Activated CD4-positive, alpha-beta memory T cell treated with anti-CD3 and anti-CD28 coated beads, Interleukin-2, amount 10 ng/mL, durations not matched to agents 7 days and 5 days (primary cell): ENCODE data around the gene COL11A2. TPM values are rescaled to one million over a fixed set of nuclear protein-coding genes. Genes with fewer than 3 reads are reported as not detected.

ENCODE experiments used
- CTCF ChIA-PET: fragments of 350-600 bp; sonication (Branson Sonifier 250); formaldehyde crosslinking; loops from one replicate; lab custom pipeline; 2021; ENCODE audit warnings: antibody characterized with exemption, inconsistent platforms; lab: Charles Lee
- POLR2A ChIA-PET: fragments of 350-600 bp; sonication (Branson Sonifier 250); formaldehyde crosslinking; loops from one replicate; lab custom pipeline; 2021; ENCODE audit warnings: antibody characterized with exemption; lab: Charles Lee
- DNase-seq: peaks from one replicate; pipeline ENCODE4 v3.0.0-alpha.2; 2020
- H3K27ac Mint-ChIP-seq: one replicate; pipeline ENCODE4 v1.8.0; 2021; ENCODE audit warnings: mild to moderate bottlenecking, mixed read lengths
- H3K27me3 Mint-ChIP-seq: one replicate; pipeline ENCODE4 v1.8.0; 2021; ENCODE audit warnings: mixed read lengths
- H3K36me3 Mint-ChIP-seq: one replicate; pipeline ENCODE4 v1.8.0; 2021; ENCODE audit warnings: low read depth, mixed read lengths
- H3K4me1 Mint-ChIP-seq: one replicate; pipeline ENCODE4 v1.8.0; 2021; ENCODE audit warnings: mixed read lengths
- H3K4me3 Mint-ChIP-seq: one replicate; pipeline ENCODE4 v1.8.0; 2021; ENCODE audit warnings: mild to moderate bottlenecking, mixed read lengths
- H3K9me3 Mint-ChIP-seq: one replicate; pipeline ENCODE4 v1.8.0; 2021; ENCODE audit warnings: mixed read lengths
- total RNA-seq, 2 experiments: library from RNA; stranded (reverse); gene quantifications; one replicate each; pipeline ENCODE4 v1.2.3, GENCODE V29; 2021

COL11A2 gene
- total RNA-seq, 2 experiments from 2014 or later: 0.53 to 0.60 TPM

GRCh38 chr6:33204415-33205190 lies 12.3 kb upstream of the COL11A2 start, which contains the start of gene HSD17B8:
TSS of gene HSD17B8 (plus strand) at chr6:33204655. CDS start at chr6:33204669, 14 bp downstream.
- H3K36me3 Mint-ChIP-seq: peaks cover 42% of the 10 kb centered on the region
- H3K27ac Mint-ChIP-seq: peak within 1 kb of the TSS; percentile 82
- ChIA-PET POLR2A (interaction anchor here (0.7 to 2.4 kb wide), 8 partner anchors 14 to 234 kb away, joined by 3 to 14 read pairs (median 3); no protein-coding TSS in a partner anchor), CTCF (interaction anchor here (0.6 to 1.1 kb wide), 4 partner anchors 9 to 67 kb away, joined by 3 to 5 read pairs (median 3); partner anchors contain the start of genes RPS18 and VPS52)
- no peaks in the 10 kb centered on the region for H3K9me3 Mint-ChIP-seq
- peak; percentile 93 for DNase-seq
- H3K4me1 Mint-ChIP-seq: peaks cover 69% of the 10 kb centered on the region
- H3K27me3 Mint-ChIP-seq: no peaks in the 10 kb centered on the region
- H3K4me3 Mint-ChIP-seq: peak within 1 kb of the TSS; percentile 99

- Mint-ChIP-seq H3K4me3 (peak overlapping the region; percentile 99), H3K27ac (peak overlapping the region; percentile 64), H3K36me3 (peaks cover 38% of the 10 kb centered on the region), H3K9me3 (no peaks in the 10 kb centered on the region), H3K27me3 (no peaks in the 10 kb centered on the region), H3K4me1 (peaks cover 68% of the 10 kb centered on the region)
- POLR2A ChIA-PET: interaction anchor here (2.0 to 2.4 kb wide), 3 partner anchors 44 to 234 kb away, joined by 5 to 14 read pairs (median 8); no protein-coding TSS in a partner anchor
- CTCF ChIA-PET: interaction anchor here (0.6 to 0.9 kb wide), 2 partner anchors 9 to 45 kb away, joined by 3 to 5 read pairs; no protein-coding TSS in a partner anchor
- no peak for DNase-seq
Measured at GRCh38 chr6:33204165-33204414, 11.8 kb upstream of the COL11A2 start.

- CTCF ChIA-PET: no interaction called here
- no peaks in the 10 kb centered on the region for H3K27me3 Mint-ChIP-seq
- no peaks in the 10 kb centered on the region for H3K9me3 Mint-ChIP-seq
- POLR2A ChIA-PET: interaction anchor here (1.0 to 1.2 kb wide), 2 partner anchors 20 to 45 kb away, joined by 3 to 4 read pairs; no protein-coding TSS in a partner anchor
- H3K4me1 Mint-ChIP-seq: peaks cover 69% of the 10 kb centered on the region
- peak overlapping the region; percentile 99 for H3K4me3 Mint-ChIP-seq
- peaks cover 40% of the 10 kb centered on the region for H3K36me3 Mint-ChIP-seq
- no peak for DNase-seq
- H3K27ac Mint-ChIP-seq: peak overlapping the region; percentile 64
Measured at GRCh38 chr6:33203443-33204164, 11.3 kb upstream of the COL11A2 start.

GRCh38 chr6:33202799-33203198 lies 10.5 kb upstream of the COL11A2 start:
- POLR2A ChIA-PET: interaction anchor here (1.0 to 1.2 kb wide), 2 partner anchors 19 to 46 kb away, joined by 3 to 4 read pairs; no protein-coding TSS in a partner anchor
- CTCF ChIA-PET: no interaction called here
- peak overlapping the region; percentile 99 for H3K4me3 Mint-ChIP-seq
- no peaks in the 10 kb centered on the region for H3K27me3 Mint-ChIP-seq
- no peaks in the 10 kb centered on the region for H3K9me3 Mint-ChIP-seq
- H3K4me1 Mint-ChIP-seq: peaks cover 77% of the 10 kb centered on the region
- H3K27ac Mint-ChIP-seq: peak overlapping the region; percentile 1
- no peak for DNase-seq
- H3K36me3 Mint-ChIP-seq: peaks cover 40% of the 10 kb centered on the region

- Mint-ChIP-seq H3K9me3 (no peaks in the 10 kb centered on the region), H3K4me3 (peak overlapping the region; percentile 99), H3K27me3 (no peaks in the 10 kb centered on the region), H3K4me1 (peaks cover 82% of the 10 kb centered on the region), H3K36me3 (peaks cover 47% of the 10 kb centered on the region), H3K27ac (peak overlapping the region; percentile 95)
- ChIA-PET POLR2A (no interaction called here), CTCF (no interaction called here)
- DNase-seq: no peak
Measured at GRCh38 chr6:33201935-33202334, 9.7 kb upstream of the COL11A2 start.

- H3K9me3 Mint-ChIP-seq: no peaks in the 10 kb centered on the region
- H3K27ac Mint-ChIP-seq: peak overlapping the region; percentile 95
- no peak for DNase-seq
- H3K27me3 Mint-ChIP-seq: no peaks in the 10 kb centered on the region
- ChIA-PET CTCF (no interaction called here), POLR2A (interaction anchor here (0.6 kb wide), 1 partner anchor 1036 kb away, joined by 3 read pairs; no protein-coding TSS in a partner anchor)
- peaks cover 78% of the 10 kb centered on the region for H3K4me1 Mint-ChIP-seq
- peak overlapping the region; percentile 99 for H3K4me3 Mint-ChIP-seq
- H3K36me3 Mint-ChIP-seq: peaks cover 53% of the 10 kb centered on the region
Measured at GRCh38 chr6:33201147-33201545, 8.9 kb upstream of the COL11A2 start.

GRCh38 chr6:33200219-33201146 lies 8.2 kb upstream of the COL11A2 start, which contains the start of the genes RXRB and SLC39A7:
TSS of gene RXRB (minus strand) at chr6:33200665. CDS start at chr6:33200476, 189 bp downstream.
TSS of gene SLC39A7 (plus strand) at chr6:33200867. CDS start at chr6:33201246, 379 bp downstream.
- CTCF ChIA-PET: interaction anchor here (0.7 to 1.0 kb wide), 3 partner anchors 117 to 186 kb away, joined by 3 read pairs; no protein-coding TSS in a partner anchor
- peak within 1 kb of the TSS; percentile 99 for H3K4me3 Mint-ChIP-seq
- DNase-seq: peak; percentile 100
- peak within 1 kb of the TSS; percentile 95 for H3K27ac Mint-ChIP-seq
- H3K4me1 Mint-ChIP-seq: peaks cover 71% of the 10 kb centered on the region
- peaks cover 59% of the 10 kb centered on the region for H3K36me3 Mint-ChIP-seq
- no peaks in the 10 kb centered on the region for H3K27me3 Mint-ChIP-seq
- no peaks in the 10 kb centered on the region for H3K9me3 Mint-ChIP-seq
- POLR2A ChIA-PET: interaction anchor here (0.7 to 1.5 kb wide), 9 partner anchors 8 to 363 kb away, joined by 3 to 10 read pairs (median 3); partner anchors contain the start of genes RING1, RPS18, TAP2 and VPS52

- Mint-ChIP-seq H3K27me3 (no peaks in the 10 kb centered on the region), H3K4me1 (peaks cover 65% of the 10 kb centered on the region), H3K4me3 (peak overlapping the region; percentile 99), H3K27ac (peak overlapping the region; percentile 95), H3K36me3 (peaks cover 66% of the 10 kb centered on the region), H3K9me3 (no peaks in the 10 kb centered on the region)
- peak; percentile 84 for DNase-seq
- POLR2A ChIA-PET: interaction anchor here (0.7 to 1.5 kb wide), 9 partner anchors 9 to 362 kb away, joined by 3 to 10 read pairs (median 3); partner anchors contain the start of genes RING1, RPS18, TAP2 and VPS52
- CTCF ChIA-PET: interaction anchor here (0.7 to 1.0 kb wide), 5 partner anchors 48 to 185 kb away, joined by 3 to 4 read pairs (median 3); no protein-coding TSS in a partner anchor
Measured at GRCh38 chr6:33199687-33200218, 7.5 kb upstream of the COL11A2 start.

GRCh38 chr6:33198853-33199436 lies 6.7 kb upstream of the COL11A2 start:
- H3K4me3 Mint-ChIP-seq: peak overlapping the region; percentile 99
- H3K9me3 Mint-ChIP-seq: no peaks in the 10 kb centered on the region
- H3K36me3 Mint-ChIP-seq: peaks cover 69% of the 10 kb centered on the region
- CTCF ChIA-PET: interaction anchor here (1.0 to 2.8 kb wide), 6 partner anchors 10 to 102 kb away, joined by 3 to 12 read pairs (median 7); partner anchors contain the start of gene RING1
- peak overlapping the region; percentile 95 for H3K27ac Mint-ChIP-seq
- no peak for DNase-seq
- H3K27me3 Mint-ChIP-seq: no peaks in the 10 kb centered on the region
- POLR2A ChIA-PET: interaction anchor here (2.2 kb wide), 1 partner anchor 50 kb away, joined by 11 read pairs; no protein-coding TSS in a partner anchor
- H3K4me1 Mint-ChIP-seq: peaks cover 61% of the 10 kb centered on the region

GRCh38 chr6:33198159-33198852 lies 6.0 kb upstream of the COL11A2 start:
- DNase-seq: no peak
- peaks cover 3% of the 10 kb centered on the region for H3K27me3 Mint-ChIP-seq
- H3K27ac Mint-ChIP-seq: peak overlapping the region; percentile 6
- peaks cover 66% of the 10 kb centered on the region for H3K36me3 Mint-ChIP-seq
- CTCF ChIA-PET: interaction anchor here (0.8 to 2.8 kb wide), 15 partner anchors 11 to 192 kb away, joined by 3 to 12 read pairs (median 4); partner anchors contain the start of gene RING1
- H3K4me3 Mint-ChIP-seq: peak overlapping the region; percentile 67
- POLR2A ChIA-PET: interaction anchor here (1.1 to 2.2 kb wide), 4 partner anchors 10 to 226 kb away, joined by 3 to 11 read pairs (median 6); partner anchors contain the start of gene RING1
- peaks cover 54% of the 10 kb centered on the region for H3K4me1 Mint-ChIP-seq
- H3K9me3 Mint-ChIP-seq: no peaks in the 10 kb centered on the region
